HG03139 (cell line): ENCODE data around the gene COTL1.
A peak's percentile ranks its signal among the peaks of the same experiment; 100 is the strongest.

ENCODE experiments used
- ATAC-seq: cut with Tn5 transposase; IDR thresholded peaks from one replicate; pipeline ENCODE4 v1.9.1; 2021; ENCODE audit not compliant: unreplicated experiment

The COTL1 gene

DNA sequence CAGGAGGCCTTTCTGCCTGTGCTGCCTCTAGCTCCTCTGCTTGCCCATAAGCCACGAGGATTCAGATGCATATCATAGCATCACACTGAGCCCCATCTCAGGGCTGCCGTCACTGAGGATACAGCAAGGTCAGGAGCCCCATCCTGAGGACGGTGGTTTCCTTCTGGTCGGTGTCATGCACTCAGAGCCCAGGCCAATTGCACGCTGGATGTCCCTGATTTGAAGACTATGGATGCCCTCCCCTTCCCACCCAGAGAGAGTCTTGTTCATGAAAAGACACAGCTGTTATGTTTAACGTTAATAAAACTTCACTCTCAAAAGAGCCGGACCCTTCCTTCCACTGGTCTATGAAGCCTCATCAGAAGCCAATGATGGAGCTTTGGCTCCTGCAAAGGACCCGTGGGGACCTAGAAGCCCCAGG is 19.9 kb downstream of the COTL1 start:
- no peak for ATAC-seq

- no peak for ATAC-seq
Measured at GRCh38 chr16:84597528-84597896, 20.4 kb downstream of the COTL1 start.

DNA sequence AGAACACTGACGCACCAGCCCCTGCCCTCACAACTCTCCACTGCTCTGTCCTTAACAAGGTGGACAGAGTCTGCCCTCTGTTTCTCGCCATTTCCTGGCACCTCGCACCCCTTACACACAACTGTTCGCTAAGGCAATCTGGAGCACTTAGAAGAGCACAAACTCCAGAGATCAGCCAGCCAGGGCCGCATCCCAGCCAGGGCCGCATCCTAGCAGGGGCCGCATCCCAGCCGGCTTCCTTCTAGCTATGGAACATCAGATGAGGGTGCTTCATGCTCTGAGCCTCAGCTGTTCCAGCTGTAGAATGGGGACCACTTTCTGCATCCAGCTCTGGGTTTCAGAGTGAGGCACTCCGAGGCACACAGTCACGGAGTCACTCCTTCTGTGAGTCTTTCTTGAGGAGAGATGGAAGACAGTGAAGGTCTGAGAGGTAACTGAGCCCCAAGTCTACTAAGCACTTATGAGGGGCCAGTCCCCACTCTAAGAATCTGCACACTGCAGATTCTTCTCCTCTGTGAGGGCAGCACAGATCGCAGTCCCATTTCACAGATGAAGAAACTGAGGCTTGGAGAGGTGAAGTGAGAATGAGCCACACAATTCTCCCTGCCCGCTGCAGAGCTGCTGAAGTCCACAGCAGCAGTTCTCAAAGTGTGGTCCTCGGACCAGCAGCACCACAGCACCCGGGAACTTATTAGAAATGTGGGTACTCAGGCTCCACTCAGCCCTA is 20.9 kb downstream of the COTL1 start:
- ATAC-seq = no peak

DNA sequence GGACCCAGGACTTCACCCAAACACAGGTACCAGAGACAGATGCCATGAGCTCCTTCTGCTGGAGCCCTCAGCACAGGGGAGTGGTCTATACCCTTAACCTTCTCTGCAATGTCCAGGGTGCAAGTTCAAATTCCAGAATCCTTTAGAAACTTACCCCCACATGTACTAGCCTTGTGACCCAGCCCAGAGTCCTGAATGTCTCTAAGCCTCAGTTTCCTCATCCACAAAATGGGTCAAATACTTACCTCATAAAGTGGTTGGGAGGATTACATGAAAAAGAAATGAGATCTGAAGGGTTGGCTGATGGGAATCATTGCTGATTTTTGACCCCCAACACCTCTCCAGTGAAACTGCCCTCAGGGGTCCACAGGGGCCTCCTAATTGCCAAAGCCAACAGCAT is 21.7 kb downstream of the COTL1 start:
- ATAC-seq = no peak

- ATAC-seq = no peak
Measured at GRCh38 chr16:84595052-84595481, 22.8 kb downstream of the COTL1 start.

GRCh38 chr16:84594725-84595038 is 23.2 kb downstream of the COTL1 start:
- no peak for ATAC-seq

GRCh38 chr16:84593825-84594724 is 23.8 kb downstream of the COTL1 start:
- ATAC-seq = peak; percentile 85

DNA sequence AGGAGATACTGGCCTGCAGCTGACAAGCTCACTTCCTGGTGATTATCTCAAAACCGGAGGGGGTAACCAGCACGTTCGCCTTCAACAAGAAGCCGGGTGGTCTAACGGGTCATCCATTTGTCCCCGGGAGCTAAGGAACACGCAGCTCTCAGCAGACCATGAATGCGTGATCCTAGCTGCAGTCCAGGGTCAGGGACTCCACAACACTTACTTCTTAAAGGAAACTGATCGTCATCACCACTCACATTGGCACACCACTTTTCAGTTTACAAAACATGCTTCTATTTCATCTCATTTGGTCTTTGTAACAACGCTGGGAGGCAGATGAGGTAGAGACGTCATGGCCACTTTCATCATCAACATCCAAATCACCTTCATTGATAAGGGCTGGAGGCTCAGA is 25.2 kb downstream of the COTL1 start:
- ATAC-seq = no peak

GRCh38 chr16:84589975-84590719 is 27.7 kb downstream of the COTL1 start:
- no peak for ATAC-seq

DNA sequence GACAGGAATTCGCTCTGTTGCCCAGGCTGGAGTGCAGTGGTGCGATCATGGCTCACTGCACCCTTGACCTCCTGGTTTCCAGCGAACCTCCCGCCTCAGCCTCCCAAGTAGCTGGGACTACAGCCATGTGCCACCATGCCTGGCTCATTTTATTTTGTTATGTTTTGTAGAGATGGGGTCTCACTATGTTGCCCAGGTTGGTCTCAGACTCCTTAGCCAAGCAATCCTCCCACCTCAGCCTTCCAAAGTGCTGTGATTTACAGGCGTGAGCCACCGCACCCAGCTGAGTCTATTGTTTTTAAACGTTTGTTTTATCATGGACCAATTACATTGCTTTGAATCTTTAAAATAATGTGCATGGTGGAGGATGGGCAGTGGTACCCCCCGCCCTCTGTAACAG is 28.9 kb downstream of the COTL1 start:
- ATAC-seq = no peak

GRCh38 chr16:84585886-84586285 is 32.0 kb downstream of the COTL1 start:
- peak; percentile 57 for ATAC-seq

- no peak for ATAC-seq
Measured at GRCh38 chr16:84585467-84585866, 32.4 kb downstream of the COTL1 start.

DNA sequence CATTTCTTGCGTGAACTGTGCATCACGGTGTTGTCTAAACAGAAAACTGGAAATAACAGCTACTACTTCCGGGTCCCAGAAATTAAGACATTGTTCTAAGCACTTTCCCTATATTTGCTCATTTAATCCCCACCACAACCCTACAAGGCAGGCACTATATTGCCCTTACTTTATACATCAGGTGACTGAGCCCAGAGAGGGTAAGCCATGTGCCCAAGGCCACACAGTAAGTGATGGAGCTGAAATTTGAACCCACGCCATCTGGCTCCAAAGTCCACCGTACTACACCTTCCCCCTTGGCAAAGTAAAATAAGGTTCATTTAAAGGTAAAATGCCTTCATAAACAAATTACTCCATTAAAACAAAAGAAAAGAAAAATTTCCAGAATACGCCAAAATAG is 33.2 kb downstream of the COTL1 start:
- ATAC-seq = no peak

- ATAC-seq = no peak
Measured at GRCh38 chr16:84583995-84584394, 33.9 kb downstream of the COTL1 start.

- ATAC-seq = no peak
Measured at GRCh38 chr16:84582958-84583516, 34.8 kb downstream of the COTL1 start.

DNA sequence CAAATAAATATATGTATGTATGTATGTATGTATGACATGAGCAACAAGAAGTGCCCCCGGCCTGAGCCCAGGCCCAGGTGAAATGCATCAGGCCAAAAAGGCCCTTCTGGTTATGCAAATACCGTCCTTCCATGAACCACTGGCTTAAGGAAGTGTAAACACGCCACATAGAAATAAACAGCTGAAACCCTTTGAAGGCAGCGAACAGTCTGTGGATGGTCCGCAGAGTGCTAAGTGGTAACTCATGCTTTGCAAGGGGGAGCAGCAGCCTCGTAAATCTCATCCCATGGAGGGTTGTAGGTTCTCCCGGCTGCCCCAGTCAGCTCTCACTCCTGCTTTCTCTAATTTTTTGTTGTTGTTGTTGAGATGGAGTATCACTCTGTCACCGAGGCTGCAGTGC is 36.7 kb downstream of the COTL1 start:
- no peak for ATAC-seq

DNA sequence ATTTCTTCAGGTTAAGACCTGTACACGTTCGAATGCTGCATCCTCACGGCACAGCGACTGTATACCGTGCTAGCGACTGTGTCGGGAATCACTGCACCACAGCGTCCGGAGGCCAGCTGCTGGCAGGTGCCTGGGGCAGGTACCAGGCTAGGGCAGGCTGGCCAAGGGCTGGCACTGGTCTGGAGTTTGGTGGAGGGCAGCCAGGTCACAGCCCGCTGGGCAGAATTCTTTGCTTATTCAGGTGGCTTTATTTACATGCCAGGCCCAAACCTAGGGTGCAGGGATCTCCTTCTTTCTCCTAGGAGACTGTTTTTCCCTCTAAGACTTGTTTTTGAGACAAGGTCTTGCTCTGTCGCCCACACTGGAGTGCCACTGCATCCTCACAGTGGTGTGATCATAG is 37.9 kb downstream of the COTL1 start:
- no peak for ATAC-seq

GRCh38 chr16:84578538-84579126 is 39.2 kb downstream of the COTL1 start:
- ATAC-seq = no peak

GRCh38 chr16:84577034-84577803 is 40.7 kb downstream of the COTL1 start:
- no peak for ATAC-seq

DNA sequence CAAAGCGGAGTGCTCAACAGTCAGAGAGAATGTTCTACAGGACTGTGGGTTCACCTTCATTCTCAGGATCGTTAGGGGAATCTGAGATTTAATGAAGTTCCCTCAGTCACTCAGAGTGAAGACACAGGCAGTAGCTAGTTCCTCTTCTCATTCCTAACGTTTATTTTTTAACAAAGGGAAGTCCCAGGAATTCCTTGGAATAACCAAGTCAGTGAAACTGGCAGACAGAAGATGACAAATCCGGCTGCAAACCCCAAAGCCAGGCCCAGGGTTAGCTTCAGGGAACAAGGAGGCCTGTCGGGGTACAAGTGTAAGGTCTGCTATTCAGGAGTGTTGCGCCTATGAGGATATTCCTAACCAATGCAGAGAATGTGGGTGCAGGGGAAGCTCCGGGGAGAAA is 42.0 kb downstream of the COTL1 start:
- no peak for ATAC-seq
